ENCODE results near the gene SYNGR1.

Gene SYNGR1, protein sequence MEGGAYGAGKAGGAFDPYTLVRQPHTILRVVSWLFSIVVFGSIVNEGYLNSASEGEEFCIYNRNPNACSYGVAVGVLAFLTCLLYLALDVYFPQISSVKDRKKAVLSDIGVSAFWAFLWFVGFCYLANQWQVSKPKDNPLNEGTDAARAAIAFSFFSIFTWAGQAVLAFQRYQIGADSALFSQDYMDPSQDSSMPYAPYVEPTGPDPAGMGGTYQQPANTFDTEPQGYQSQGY
- 0.87 to 12.8 reads per million in 2 donors for total RNA-seq

- DNase-seq: no peak
These were observed at the start of gene SYNGR1 for GRCh38 chr22:39349967-39350726. SYNGR1 (plus strand) TSS chr22:39349991; CDS start chr22:39350011, 20 bp downstream.

DNA sequence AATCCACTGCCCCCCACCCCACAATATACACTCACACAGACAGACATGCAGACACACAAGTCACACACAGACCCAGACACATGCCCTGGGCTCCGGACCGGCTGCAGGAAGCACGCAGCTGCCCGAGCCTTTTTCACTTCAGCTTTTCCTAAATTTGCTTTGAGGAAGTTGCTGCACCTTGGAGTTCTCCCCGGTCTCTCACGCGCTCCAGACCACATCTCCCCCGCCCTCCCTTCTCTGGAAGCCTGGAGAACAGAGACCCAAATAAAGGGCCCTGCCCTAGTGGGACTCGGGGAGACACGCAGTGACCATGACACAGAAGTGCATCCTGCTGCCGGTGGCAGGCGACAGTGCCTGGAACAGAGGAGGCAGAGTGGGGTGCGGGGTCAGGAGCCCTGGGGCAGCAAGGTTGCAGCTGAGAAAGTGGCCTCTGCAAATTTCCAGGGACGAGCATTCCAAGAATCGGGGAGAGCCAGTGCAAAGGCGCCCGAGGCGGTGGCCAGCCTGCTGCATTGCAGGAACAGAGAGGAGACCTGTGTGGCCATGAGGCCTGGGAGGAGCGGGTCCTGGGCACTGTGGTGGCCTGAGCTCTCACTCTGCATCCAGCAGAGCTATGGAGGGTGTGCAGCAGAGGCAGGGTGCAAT is 49.5 kb upstream of the SYNGR1 start:
- DNase-seq: no peak

GRCh38 chr22:39301108-39301507 is 48.7 kb upstream of the SYNGR1 start:
- no peak for DNase-seq

DNA sequence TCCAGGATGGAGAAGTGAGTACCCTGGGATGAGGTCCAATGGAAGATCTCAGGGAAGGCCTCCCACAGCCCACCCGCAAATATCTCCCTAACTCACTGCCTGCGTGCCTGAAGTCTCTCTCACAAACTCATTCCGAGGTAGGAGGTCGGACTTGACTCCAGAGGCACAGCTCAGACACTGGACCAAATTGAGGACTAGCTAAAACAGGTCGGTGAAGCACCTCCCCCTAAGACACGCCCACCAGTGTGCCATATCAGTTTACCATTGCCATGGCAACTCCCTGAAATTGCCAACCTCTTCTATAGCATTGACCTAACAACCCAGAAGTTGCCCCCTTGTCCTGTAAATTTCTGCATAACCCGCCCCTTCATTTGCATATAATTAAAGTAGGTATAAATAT is 47.9 kb upstream of the SYNGR1 start:
- no peak for DNase-seq

DNA sequence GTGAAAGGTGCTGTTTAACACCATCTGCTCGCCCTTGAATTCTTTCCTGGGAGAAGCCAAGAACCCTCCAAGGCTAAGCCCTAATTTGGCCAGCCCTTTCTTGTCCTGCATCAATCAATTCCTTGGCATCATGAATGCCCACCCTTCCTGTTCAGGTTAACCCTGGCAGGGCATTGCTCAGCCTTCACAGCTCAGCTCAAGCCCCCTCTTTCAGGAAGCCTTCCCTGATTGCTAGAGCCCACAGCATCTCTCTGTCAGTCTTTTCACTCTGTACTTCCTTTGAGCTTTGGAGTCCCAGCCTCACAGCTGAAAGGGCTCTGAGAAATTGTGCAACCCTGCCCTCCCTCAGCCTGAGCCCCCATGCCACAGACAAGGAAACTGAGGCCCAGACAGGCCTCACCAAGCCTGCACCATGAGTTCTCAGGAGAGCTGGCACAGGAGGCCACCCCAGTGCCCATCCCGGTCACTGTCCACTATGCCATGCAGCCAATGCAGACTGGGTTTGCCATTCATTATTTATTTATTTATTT is 47.3 kb upstream of the SYNGR1 start:
- DNase-seq: no peak

GRCh38 chr22:39303358-39303757 is 46.4 kb upstream of the SYNGR1 start:
- no peak for DNase-seq

DNA sequence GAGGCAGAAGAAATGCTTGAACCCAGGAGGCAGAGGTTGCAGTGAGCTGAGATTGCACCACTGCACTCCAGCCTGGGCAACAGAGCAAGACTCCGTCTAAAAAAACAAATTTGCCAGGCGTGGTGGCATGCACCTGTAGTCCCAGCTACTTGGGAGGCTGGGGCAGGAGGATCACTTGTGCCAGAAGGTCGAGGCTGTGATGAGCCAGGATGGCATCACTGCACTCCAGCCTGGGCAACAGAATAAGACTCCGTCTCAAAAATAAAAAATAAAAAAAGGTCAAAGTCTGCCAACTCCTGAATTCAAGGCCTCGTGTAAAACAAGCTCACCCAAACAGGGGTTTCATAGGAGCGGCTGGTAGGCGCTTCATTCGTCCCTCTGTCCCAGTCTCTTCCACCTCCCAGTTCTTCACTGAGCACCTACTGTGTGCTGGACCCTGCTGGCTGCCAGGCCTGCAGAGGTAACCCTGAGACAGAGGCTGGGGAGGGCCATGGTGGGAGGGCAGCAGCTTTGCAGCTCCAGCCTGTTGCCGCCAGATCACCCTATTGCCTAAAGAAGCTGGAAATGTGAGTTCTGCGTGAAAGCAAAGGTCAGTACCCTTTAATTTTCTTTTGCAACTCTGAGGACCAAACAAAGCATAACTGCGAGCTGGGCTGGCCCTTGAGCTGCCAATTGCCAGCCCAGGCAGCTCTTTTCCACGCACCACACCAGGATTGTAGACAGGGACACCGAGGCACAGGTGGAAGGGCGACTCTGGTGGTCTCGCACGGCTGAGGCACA is 45.7 kb upstream of the SYNGR1 start:
- no peak for DNase-seq

DNA sequence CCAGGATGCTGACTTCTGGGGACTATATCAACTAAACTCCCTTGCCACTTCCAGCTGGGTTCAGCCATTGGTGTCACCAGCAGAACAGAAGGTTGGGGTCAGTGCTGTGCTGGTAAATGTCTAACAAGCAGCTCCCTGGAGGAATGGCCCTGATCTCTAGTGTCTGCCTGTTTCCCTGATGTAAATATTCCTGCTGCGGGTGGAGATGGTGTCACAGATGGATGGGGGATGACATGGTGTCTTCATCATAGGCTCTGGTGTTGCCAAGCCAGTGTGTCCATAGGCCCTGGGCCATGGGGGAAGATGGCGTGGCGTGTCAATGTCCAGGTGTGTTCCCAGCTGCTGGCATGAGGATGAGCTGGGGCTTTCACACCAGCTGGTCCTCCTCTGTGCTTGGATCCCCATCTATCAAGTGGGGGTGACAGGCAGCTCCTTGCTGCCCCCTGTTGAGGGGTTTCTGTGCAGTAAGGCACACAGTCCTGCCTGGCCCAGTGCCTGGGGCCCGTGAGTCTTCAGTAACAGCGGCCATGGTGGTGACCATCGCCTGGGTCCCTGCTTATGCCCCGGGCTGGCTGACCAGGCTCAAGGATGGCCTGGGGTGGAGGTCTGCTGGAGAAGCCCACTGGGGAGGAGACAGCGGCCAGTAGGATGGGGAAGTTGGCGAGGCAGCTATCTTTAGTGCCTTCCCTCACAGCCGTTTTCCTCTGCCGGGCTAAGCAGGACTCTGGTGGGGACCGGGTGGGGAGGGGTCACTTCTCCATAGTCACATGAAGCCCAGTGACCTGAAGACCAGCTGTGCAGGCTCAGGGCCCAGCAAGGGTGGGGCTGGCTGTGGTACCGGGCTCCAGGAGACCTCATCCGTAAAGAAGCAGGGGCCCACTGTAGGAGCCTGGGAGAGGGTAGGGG is 43.1 kb upstream of the SYNGR1 start:
- no peak for DNase-seq

DNA sequence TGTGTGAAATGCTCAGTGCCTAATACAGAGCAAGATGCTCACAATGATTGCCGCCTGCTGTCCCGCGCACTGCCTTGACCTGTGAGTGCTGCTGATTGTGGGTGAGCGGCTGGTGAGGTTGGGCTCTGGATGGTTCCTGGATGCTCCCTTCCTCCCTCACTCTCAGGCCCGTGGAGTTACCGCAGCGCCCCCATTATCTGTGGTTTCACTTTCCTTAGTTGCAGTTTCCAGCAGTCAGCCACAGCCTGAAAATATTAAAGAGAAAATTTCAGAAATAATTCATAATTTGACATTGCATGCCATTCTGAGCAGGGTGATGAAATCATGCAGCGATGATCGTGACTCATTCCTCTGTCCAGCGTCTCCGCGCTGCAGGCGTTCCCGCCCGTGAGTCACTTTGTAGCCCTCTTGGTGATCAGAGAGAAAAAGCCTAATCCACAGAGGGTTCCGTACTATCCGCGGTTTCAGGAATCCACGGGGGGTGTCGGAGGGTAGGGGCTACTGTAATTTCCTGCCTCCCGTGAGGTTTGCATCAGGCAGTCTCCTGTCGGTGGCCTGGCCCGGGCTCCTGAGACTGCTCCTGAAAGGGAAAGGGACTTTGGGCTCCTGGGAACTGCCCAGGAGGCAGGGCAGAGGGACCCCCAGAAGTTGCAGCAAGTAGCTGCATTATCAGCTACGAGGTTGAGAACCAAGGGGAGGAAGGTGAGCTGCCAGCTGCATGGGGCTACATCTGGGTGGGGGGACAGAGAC is 41.0 kb upstream of the SYNGR1 start:
- no peak for DNase-seq

GRCh38 chr22:39309364-39309861 is 40.4 kb upstream of the SYNGR1 start:
- no peak for DNase-seq

GRCh38 chr22:39309881-39310714 is 39.7 kb upstream of the SYNGR1 start:
- DNase-seq: no peak

DNA sequence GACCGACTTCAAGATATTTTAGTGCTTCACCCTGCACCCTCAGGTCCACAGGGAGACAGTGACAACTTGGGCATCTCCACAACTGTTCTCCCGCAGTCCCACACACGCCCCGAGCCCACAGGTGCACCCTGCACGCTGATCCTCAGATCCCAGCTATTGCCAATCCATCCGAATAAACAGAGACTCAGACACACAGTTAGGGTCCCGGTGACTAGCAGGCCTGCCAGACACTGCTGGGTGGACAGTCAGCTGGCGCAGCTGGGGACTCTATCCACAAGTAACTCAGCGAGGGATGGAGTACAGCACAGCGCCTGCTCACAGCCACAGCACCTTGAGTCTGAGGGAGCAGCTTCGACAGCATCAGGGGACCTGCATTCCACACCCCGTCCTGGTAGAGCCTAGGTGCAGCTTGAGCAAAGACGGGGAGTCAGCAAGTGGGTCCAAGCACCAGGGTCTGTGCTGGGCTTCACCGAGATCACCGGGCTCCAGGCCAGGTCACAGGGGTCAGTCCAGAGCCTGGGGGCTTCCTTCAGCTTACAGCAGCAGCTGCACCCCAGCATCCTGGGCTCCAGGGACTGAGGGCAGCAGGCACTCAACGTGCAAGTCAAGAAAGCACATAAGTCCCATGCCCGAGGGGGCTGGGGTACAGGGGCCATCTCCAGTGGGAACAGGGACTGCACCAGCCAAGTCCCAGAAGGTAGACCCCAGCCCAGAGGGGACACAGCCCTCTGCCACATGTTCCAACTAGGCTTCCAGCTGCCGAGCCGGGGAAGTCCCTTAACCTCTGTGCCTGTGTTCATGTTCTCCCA is 38.0 kb upstream of the SYNGR1 start:
- DNase-seq: no peak

DNA sequence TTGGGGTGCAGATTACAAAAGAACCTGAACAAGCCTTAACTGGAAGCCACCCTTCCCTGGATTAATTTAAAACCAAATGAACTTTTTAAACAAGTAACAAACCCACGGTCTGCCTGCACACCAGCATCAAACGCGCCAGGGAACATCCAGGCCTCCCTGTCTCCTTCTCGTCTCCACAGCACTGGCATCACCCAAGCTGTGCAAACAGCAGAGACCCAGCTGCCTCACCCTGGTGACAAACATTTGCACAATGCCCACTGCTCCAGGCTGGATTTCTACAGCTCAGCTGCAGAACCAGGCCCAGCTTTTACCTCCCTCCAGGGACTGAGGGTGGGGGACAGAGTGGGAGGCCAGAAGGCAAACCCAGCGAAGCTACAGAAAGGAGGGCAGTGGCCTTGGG is 37.4 kb upstream of the SYNGR1 start:
- DNase-seq: no peak

DNA sequence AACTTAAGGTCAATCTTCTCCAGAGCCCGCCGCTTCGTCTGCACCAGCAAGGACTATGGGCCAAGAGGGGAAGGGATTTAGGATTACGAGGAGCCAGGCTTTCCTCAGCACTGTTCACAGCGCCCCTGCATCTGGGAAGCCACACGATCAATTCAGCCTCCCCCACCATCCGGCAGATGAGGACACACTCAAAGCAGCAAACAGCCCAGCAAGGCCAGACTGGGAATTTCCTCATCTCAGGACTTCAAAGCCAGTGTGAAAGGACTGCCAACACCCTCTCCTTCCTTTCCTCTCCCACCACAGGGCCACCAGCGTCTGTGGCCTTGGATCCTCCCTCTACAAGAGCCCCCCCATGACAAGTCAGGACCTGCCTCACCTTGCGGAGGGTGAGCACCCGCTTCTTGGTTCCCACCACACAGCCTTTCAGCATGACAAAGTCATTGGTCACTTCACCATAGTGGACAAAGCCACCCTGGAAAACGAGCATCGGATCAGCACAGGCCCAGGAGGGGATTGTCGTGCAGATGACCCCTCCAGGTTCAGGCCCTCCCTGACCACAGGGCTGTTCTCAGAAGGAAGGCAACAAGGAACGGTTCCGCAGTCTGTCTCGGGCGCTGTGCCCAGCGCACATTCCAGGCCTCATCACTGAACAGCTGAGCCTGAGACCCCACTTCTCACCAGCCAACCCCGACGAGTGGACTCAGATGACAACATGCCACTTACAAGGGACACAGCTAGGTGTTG is 36.4 kb upstream of the SYNGR1 start:
- no peak for DNase-seq

DNA sequence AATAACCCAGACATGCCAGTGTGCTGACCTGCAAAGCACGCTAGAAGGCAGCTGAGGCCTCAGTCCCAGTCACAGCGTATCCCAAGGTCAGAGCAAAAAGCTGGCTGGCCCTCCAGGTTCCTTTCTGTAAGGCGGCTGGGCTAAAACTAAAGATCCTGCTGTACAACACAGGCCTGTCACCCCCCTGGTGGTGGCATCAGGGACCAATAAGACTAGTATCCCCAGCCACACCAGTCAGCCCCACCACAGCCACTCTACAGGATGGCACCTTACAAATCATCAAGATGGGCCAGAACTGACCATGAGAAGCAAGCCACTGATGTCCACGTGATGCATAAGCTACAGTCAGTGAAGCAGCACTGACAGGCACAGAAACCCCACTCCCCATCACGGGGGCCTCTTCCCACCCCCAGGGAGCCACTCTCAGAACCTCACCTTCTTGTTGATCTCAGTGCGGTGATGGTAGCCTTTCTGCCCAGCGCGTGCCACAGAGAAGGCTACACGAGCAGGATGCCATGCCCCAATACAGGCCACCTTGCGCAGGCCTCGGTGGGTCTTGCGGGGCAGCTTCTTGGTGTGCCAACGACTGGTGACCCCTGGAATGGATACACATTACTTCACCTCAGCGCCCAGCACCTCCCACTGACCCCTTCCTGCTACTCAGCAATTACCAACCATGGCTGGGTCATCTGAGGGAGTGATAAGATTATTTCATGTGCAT is 35.4 kb upstream of the SYNGR1 start:
- DNase-seq: no peak

DNA sequence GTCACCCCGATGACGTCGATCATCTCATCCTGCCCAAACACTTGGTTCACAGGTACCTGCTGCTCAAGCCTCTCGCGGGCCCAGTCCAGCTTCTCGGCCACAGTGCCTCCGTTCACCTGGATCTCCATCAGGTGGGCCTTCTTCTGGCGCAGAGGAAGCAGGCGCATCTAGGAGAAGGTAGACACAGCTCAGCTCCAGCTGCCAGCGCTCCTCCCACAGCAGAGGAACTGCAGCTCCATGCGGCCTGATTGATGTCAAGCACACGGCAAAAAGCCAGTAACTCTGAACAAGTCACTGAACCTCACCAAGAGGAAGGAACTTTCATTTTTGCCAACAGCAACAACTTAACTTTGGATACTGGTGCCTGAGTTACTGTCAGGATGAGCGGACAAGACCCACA is 34.4 kb upstream of the SYNGR1 start:
- DNase-seq: no peak

- no peak for DNase-seq
These were observed 33.2 kb upstream of the SYNGR1 start for GRCh38 chr22:39316440-39317083.

Measured in activated gamma-delta T cell (primary cell).